WTC11 (cell line): Measurements from ENCODE around the gene SLC16A7.

Experiments used
- CTCF ChIP-seq: fragments of 200-600 bp; IDR thresholded peaks from 2 replicates; pipeline ENCODE4 v1.8.0; 2022; ENCODE audit warnings: antibody characterized with exemption
- E2F4 ChIP-seq: sonication (generic); formaldehyde crosslinking; IDR thresholded peaks from 2 replicates; pipeline ENCODE4 v1.8.1; 2022; ENCODE audit warnings: low read depth, mild to moderate bottlenecking, moderate library complexity, missing genetic modification reagents, borderline replicate concordance
- FOXJ3 ChIP-seq: sonication (generic); formaldehyde crosslinking; IDR thresholded peaks from 2 replicates; pipeline ENCODE4 v1.9.0; 2021; ENCODE audit warnings: missing genetic modification reagents, mild to moderate bottlenecking, borderline replicate concordance
- FOXP4 ChIP-seq: sonication (generic); formaldehyde crosslinking; IDR thresholded peaks from 2 replicates; pipeline ENCODE4 v1.8.0; 2022; ENCODE audit warnings: mild to moderate bottlenecking, missing genetic modification reagents
- JUN ChIP-seq: sonication (generic); formaldehyde crosslinking; IDR thresholded peaks from 2 replicates; pipeline ENCODE4 v1.8.0; 2023; ENCODE audit warnings: mild to moderate bottlenecking, missing genetic modification reagents
- NFATC4 ChIP-seq: fragments of 250-450 bp; sonication (Bioruptor Pico); IDR thresholded peaks from 2 replicates; pipeline ENCODE4 v1.9.0; 2021; ENCODE audit warnings: mild to moderate bottlenecking
- NR1H2 ChIP-seq: sonication (generic); formaldehyde crosslinking; IDR thresholded peaks from 2 replicates; pipeline ENCODE4 v1.9.0; 2021; ENCODE audit warnings: mild to moderate bottlenecking, moderate library complexity, missing genetic modification reagents
- NR2C2 ChIP-seq: sonication (generic); formaldehyde crosslinking; IDR thresholded peaks from 2 replicates; pipeline ENCODE4 v1.8.0; 2022; ENCODE audit warnings: mild to moderate bottlenecking, missing genetic modification reagents
- SP1 ChIP-seq: sonication (generic); formaldehyde crosslinking; conservative IDR thresholded peaks from 2 replicates; pipeline ENCODE4 v1.8.1; 2022; ENCODE audit warnings: missing genetic modification reagents
- TEAD4 ChIP-seq: sonication (generic); formaldehyde crosslinking; IDR thresholded peaks from 2 replicates; pipeline ENCODE4 v1.8.0; 2022; ENCODE audit warnings: mild to moderate bottlenecking, missing genetic modification reagents
- USF1 ChIP-seq: sonication (generic); formaldehyde crosslinking; IDR thresholded peaks from 2 replicates; pipeline ENCODE4 v1.8.0; 2022; ENCODE audit warnings: mild to moderate bottlenecking, missing genetic modification reagents
- ZBTB43 ChIP-seq: sonication (generic); formaldehyde crosslinking; IDR thresholded peaks from 2 replicates; pipeline ENCODE4 v1.8.1; 2023; ENCODE audit warnings: mild to moderate bottlenecking, missing genetic modification reagents
- ZNF121 ChIP-seq: sonication (generic); formaldehyde crosslinking; IDR thresholded peaks from 2 replicates; pipeline ENCODE4 v1.8.0; 2023; ENCODE audit warnings: missing genetic modification reagents
- ZSCAN18 ChIP-seq: fragments of 250-450 bp; sonication (Bioruptor Pico); IDR thresholded peaks from 2 replicates; pipeline ENCODE4 v2.1.2; 2022; ENCODE audit warnings: mild to moderate bottlenecking, moderate library complexity

GRCh38 chr12:59649203-59649602 is 53.4 kb downstream of the SLC16A7 start:
- TF ChIP-seq CTCF (no peak), JUN (no peak), ZSCAN18 (CRISPR knock-in tag) (no peak), NR1H2 (CRISPR knock-in tag) (no peak), SP1 (no peak), NR2C2 (CRISPR knock-in tag) (no peak), FOXJ3 (CRISPR knock-in tag) (no peak), E2F4 (no peak), USF1 (no peak), ZNF121 (CRISPR knock-in tag) (no peak), NFATC4 (no peak), TEAD4 (CRISPR knock-in tag) (no peak), FOXP4 (CRISPR knock-in tag) (no peak), ZBTB43 (CRISPR knock-in tag) (no peak)
